ENCODE results near the gene EXOC4.

GRCh38 chr7:134037991-134038390 is 785.1 kb downstream of the EXOC4 start:
- TF ChIP-seq CTCF (IDR thresholded peaks at IDR 0.05) (no peak), POLR2A (IDR thresholded peaks at IDR 0.05) (no peak)
